HepG2 (cell line): ENCODE results near the gene CDC37L1. TPM values are rescaled to one million over a fixed set of nuclear protein-coding genes. Genes with fewer than 3 reads are reported as not detected.
A peak's percentile ranks its signal among the peaks of the same experiment; 100 is the strongest.

Experiments
- ARHGAP35 ChIP-seq: sonication (generic); formaldehyde crosslinking; IDR thresholded peaks from 2 replicates; pipeline ENCODE4 v1.9.0; 2022; ENCODE audit warnings: mild to moderate bottlenecking, inconsistent platforms, moderate library complexity, missing genetic modification reagents, borderline replicate concordance
- EEA1 ChIP-seq: sonication (generic); formaldehyde crosslinking; IDR thresholded peaks from 2 replicates; pipeline ENCODE4 v1.5.1; 2020; ENCODE audit warnings: mild to moderate bottlenecking, missing genetic modification reagents, borderline replicate concordance
- KLF9 ChIP-seq: IDR thresholded peaks from 2 replicates; pipeline ENCODE4 v1.6.1; 2016; ENCODE audit warnings: low read depth
- MIER3 ChIP-seq: IDR thresholded peaks from 2 replicates; pipeline ENCODE4 v1.6.1; 2016; ENCODE audit warnings: missing compliant biosample characterization, borderline replicate concordance
- PAF1 ChIP-seq: IDR thresholded peaks from 2 replicates; pipeline ENCODE4 v1.6.1; 2016; ENCODE audit warnings: missing genetic modification reagents, missing compliant biosample characterization
- SP2 ChIP-seq: sonication (generic); formaldehyde crosslinking; IDR thresholded peaks from 2 replicates; pipeline ENCODE4 v1.5.1; 2020; ENCODE audit warnings: mild to moderate bottlenecking, missing genetic modification reagents
- TCF12 ChIP-seq, 2 experiments: fragments of 450-650 bp in 1 of 2; sonication (generic) in 1 of 2; formaldehyde crosslinking in 1 of 2; IDR thresholded peaks; 2 replicates each; pipeline versions ENCODE4 v1.6.1 to v1.8.0; 2017 to 2022; ENCODE audit warnings: antibody characterized with exemption in 1 of 2, mild to moderate bottlenecking in 1 of 2, missing genetic modification reagents in 1 of 2, moderate library complexity in 1 of 2
- TEAD2 ChIP-seq: sonication (generic); formaldehyde crosslinking; IDR thresholded peaks from 2 replicates; pipeline ENCODE4 v1.9.0; 2021; ENCODE audit warnings: missing genetic modification reagents
- ZKSCAN8 ChIP-seq: IDR thresholded peaks from 2 replicates; pipeline ENCODE4 v1.6.1; 2016; ENCODE audit warnings: borderline replicate concordance, missing genetic modification reagents, missing compliant biosample characterization
- ZNF256 ChIP-seq: sonication (generic); formaldehyde crosslinking; conservative IDR thresholded peaks from 2 replicates; pipeline ENCODE4 v1.4.0; 2020; ENCODE audit warnings: missing genetic modification reagents
- ZNF609 ChIP-seq: sonication (generic); formaldehyde crosslinking; IDR thresholded peaks from 2 replicates; pipeline ENCODE4 v1.4.0; 2020; ENCODE audit warnings: mild to moderate bottlenecking, missing genetic modification reagents, borderline replicate concordance
- ZNF614 ChIP-seq: IDR thresholded peaks from 2 replicates; pipeline ENCODE4 v1.6.1; 2018; ENCODE audit warnings: missing biosample characterization, missing genetic modification reagents, inconsistent platforms, borderline replicate concordance
- polyA plus RNA-seq, 8 experiments: library from polyadenylated mRNA; depleted of rRNA in 3 of 8; stranded (reverse) in 7 of 8; unstranded in 1 of 8; fragments of >200 nt; fragmentation: Illumina TruSeq in 4 of 8; extraction: Trizol in 4 of 8; gene quantifications; 2 replicates each; pipeline versions ENCODE4 v1.2.1 to v1.2.3, GENCODE V29; 2011 to 2016; ENCODE audit warnings: low read depth in 4 of 8, missing spikeins in 1 of 8, mixed read lengths in 1 of 8; ENCODE audit not compliant: insufficient read depth in 1 of 8
- total RNA-seq, 5 experiments: library from RNA; depleted of rRNA; stranded (reverse); fragments of >200 nt; fragmentation: Illumina TruSeq; extraction: Trizol; gene quantifications; 2 replicates each; pipeline ENCODE4 v1.2.3, GENCODE V29; 2016; ENCODE audit warnings: low read depth in 1 of 5
- TF ChIP-seq, protein P1 (sequence below): sonication (generic); formaldehyde crosslinking; IDR thresholded peaks from 2 replicates; pipeline ENCODE4 v1.4.0; 2020; ENCODE audit warnings: missing genetic modification reagents, mild to moderate bottlenecking, borderline replicate concordance
- TF ChIP-seq, protein P2 (sequence below): IDR thresholded peaks from 2 replicates; pipeline ENCODE4 v1.6.1; 2012; ENCODE audit warnings: inconsistent platforms
- TF ChIP-seq, protein P3 (sequence below): sonication (generic); formaldehyde crosslinking; IDR thresholded peaks from 2 replicates; pipeline ENCODE4 v1.4.0; 2020; ENCODE audit warnings: missing genetic modification reagents

Gene CDC37L1
- total and polyA plus RNA-seq, 2 of the 13 experiments (the other 11 are each of a cell fraction or from before 2014, with no cell fraction given) = 5.5 to 17.0 TPM

DNA sequence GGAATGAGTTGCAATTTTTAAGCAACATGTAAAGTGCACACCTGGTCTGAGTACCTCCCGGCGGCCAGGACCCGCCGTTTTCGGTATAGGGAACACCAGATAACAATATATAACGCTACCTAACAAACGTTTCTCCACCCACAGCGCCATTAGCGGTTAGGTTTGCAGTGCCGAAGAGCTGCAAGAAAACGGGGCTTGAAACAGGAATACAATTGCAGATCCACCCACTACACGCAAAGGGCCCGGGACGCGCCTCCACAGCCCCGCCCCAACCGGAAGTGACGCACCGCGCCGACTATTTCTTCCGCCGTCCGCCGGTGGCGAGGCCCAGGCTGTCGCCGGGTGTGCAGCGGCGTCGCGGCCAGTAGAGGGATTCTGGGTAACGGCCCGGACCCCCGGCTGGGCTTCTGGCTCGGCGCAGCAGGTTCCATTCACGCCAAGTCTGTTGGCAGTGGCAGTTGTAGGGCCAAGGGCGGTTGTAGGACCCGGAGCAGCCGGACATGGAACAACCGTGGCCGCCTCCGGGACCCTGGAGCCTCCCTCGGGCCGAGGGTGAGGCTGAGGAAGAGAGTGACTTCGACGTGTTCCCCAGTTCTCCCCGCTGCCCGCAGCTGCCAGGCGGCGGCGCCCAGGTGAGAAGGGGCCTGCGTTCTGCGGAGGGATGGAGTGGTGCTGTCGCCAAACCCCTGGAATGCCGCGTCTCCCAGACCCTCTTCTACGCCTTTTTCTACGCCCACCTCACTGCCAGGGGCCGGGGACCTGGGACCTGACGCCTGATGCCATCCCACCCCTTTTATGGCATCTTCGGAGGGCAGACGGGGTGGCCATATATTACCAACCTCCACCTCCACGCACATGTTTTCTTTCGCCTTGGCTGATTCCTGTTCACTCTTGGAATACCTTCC is at the start of gene CDC37L1 (continued):
- TF ChIP-seq, protein P1, sequence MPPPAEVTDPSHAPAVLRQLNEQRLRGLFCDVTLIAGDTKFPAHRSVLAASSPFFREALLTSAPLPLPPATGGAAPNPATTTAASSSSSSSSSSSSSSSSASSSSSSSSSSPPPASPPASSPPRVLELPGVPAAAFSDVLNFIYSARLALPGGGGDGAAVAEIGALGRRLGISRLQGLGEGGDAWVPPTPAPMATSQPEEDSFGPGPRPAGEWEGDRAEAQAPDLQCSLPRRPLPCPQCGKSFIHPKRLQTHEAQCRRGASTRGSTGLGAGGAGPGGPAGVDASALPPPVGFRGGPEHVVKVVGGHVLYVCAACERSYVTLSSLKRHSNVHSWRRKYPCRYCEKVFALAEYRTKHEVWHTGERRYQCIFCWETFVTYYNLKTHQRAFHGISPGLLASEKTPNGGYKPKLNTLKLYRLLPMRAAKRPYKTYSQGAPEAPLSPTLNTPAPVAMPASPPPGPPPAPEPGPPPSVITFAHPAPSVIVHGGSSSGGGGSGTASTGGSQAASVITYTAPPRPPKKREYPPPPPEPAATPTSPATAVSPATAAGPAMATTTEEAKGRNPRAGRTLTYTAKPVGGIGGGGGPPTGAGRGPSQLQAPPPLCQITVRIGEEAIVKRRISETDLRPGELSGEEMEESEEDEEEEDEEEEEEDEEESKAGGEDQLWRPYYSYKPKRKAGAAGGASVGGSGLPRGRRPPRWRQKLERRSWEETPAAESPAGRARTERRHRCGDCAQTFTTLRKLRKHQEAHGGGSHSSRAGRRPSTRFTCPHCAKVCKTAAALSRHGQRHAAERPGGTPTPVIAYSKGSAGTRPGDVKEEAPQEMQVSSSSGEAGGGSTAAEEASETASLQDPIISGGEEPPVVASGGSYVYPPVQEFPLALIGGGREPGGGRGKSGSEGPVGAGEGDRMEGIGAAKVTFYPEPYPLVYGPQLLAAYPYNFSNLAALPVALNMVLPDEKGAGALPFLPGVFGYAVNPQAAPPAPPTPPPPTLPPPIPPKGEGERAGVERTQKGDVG (CRISPR knock-in tag) = peak; percentile 88; the same call in 1 of the 2 replicates
- TF ChIP-seq TEAD2 (CRISPR knock-in tag) (0 out of 2 replicates have a peak, but pooled peaks have one; percentile 54), SP2 (CRISPR knock-in tag) (peak; percentile 56), PAF1 (CRISPR knock-in tag) (0 out of 2 replicates have a peak, but pooled peaks have one; percentile 13), TCF12 (IDR thresholded peaks at IDR 0.05) (no peak), TCF12 (CRISPR knock-in tag; IDR thresholded peaks at IDR 0.05) (no peak), MIER3 (CRISPR knock-in tag) (peak; percentile 70; the same call in 1 of the 2 replicates), ZKSCAN8 (CRISPR knock-in tag) (peak; percentile 47; the same call in 1 of the 2 replicates), ZNF614 (peak; percentile 64), ARHGAP35 (CRISPR knock-in tag) (no peak), KLF9 (no peak), EEA1 (CRISPR knock-in tag) (peak; percentile 43; the same call in 1 of the 2 replicates), ZNF609 (CRISPR knock-in tag) (peak; percentile 58; the same call in 1 of the 2 replicates), ZNF256 (CRISPR knock-in tag) (peak; percentile 47)
- TF ChIP-seq, protein P2, sequence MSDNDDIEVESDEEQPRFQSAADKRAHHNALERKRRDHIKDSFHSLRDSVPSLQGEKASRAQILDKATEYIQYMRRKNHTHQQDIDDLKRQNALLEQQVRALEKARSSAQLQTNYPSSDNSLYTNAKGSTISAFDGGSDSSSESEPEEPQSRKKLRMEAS = peak; percentile 77
- TF ChIP-seq, protein P3, sequence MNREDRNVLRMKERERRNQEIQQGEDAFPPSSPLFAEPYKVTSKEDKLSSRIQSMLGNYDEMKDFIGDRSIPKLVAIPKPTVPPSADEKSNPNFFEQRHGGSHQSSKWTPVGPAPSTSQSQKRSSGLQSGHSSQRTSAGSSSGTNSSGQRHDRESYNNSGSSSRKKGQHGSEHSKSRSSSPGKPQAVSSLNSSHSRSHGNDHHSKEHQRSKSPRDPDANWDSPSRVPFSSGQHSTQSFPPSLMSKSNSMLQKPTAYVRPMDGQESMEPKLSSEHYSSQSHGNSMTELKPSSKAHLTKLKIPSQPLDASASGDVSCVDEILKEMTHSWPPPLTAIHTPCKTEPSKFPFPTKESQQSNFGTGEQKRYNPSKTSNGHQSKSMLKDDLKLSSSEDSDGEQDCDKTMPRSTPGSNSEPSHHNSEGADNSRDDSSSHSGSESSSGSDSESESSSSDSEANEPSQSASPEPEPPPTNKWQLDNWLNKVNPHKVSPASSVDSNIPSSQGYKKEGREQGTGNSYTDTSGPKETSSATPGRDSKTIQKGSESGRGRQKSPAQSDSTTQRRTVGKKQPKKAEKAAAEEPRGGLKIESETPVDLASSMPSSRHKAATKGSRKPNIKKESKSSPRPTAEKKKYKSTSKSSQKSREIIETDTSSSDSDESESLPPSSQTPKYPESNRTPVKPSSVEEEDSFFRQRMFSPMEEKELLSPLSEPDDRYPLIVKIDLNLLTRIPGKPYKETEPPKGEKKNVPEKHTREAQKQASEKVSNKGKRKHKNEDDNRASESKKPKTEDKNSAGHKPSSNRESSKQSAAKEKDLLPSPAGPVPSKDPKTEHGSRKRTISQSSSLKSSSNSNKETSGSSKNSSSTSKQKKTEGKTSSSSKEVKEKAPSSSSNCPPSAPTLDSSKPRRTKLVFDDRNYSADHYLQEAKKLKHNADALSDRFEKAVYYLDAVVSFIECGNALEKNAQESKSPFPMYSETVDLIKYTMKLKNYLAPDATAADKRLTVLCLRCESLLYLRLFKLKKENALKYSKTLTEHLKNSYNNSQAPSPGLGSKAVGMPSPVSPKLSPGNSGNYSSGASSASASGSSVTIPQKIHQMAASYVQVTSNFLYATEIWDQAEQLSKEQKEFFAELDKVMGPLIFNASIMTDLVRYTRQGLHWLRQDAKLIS (CRISPR knock-in tag) = no peak
